ENCODE results near the gene NPR2.
A peak's percentile ranks its signal among the peaks of the same experiment; 100 is the strongest.

Gene NPR2

GRCh38 chr9:35791297-35791921, at the start of gene NPR2:
TSS of gene NPR2 (plus strand) at chr9:35791591. CDS start at chr9:35792409, 818 bp downstream.
- no peaks in the 10 kb centered on the region for H3K27me3 ChIP-seq
- H3K27ac ChIP-seq, result peak within 1 kb of the TSS; percentile 82 to 87
- peak; percentile 35 to 78 for DNase-seq
- no peaks in the 10 kb centered on the region for H3K36me3 ChIP-seq
- TF ChIP-seq, protein P1, sequence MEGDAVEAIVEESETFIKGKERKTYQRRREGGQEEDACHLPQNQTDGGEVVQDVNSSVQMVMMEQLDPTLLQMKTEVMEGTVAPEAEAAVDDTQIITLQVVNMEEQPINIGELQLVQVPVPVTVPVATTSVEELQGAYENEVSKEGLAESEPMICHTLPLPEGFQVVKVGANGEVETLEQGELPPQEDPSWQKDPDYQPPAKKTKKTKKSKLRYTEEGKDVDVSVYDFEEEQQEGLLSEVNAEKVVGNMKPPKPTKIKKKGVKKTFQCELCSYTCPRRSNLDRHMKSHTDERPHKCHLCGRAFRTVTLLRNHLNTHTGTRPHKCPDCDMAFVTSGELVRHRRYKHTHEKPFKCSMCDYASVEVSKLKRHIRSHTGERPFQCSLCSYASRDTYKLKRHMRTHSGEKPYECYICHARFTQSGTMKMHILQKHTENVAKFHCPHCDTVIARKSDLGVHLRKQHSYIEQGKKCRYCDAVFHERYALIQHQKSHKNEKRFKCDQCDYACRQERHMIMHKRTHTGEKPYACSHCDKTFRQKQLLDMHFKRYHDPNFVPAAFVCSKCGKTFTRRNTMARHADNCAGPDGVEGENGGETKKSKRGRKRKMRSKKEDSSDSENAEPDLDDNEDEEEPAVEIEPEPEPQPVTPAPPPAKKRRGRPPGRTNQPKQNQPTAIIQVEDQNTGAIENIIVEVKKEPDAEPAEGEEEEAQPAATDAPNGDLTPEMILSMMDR (IDR thresholded peaks at IDR 0.05), result no peak
- intact Hi-C loops (cut with DNase I; ENCODE audit: low total_unique reads), result loop anchor here (5.0 kb wide), 2 partner anchors 36 to 91 kb away; partner anchors contain the start of genes FAM221B and TMEM8B
- H3K9me3 ChIP-seq, result no peaks in the 10 kb centered on the region
- peaks cover 0 to 53% (median 36%) of the 10 kb centered on the region in 4 donors for H3K4me1 ChIP-seq
- peak within 1 kb of the TSS; percentile 60 to 61 for H3K4me3 ChIP-seq

GRCh38 chr9:35741740-35742139, 49.7 kb upstream of the NPR2 start:
- peaks cover 72 to 84% (median 78%) of the 10 kb centered on the region in 3 donors for H3K36me3 ChIP-seq
- intact Hi-C loops (cut with DNase I; ENCODE audit: low total_unique reads), result loop anchor here (10.0 kb wide), 1 partner anchor 73 kb away; the partner anchor contains the start of genes HINT2 and SPAG8
- no peaks in the 10 kb centered on the region for H3K27me3 ChIP-seq
- DNase-seq, result no peak
- TF ChIP-seq, protein P1 (IDR thresholded peaks at IDR 0.05), result no peak
- no peak overlapping the region for H3K27ac ChIP-seq
- no peak overlapping the region for H3K4me3 ChIP-seq
- peaks cover 0 to 28% (median 19%) of the 10 kb centered on the region in 4 donors for H3K4me1 ChIP-seq
- no peaks in the 10 kb centered on the region for H3K9me3 ChIP-seq

DNA sequence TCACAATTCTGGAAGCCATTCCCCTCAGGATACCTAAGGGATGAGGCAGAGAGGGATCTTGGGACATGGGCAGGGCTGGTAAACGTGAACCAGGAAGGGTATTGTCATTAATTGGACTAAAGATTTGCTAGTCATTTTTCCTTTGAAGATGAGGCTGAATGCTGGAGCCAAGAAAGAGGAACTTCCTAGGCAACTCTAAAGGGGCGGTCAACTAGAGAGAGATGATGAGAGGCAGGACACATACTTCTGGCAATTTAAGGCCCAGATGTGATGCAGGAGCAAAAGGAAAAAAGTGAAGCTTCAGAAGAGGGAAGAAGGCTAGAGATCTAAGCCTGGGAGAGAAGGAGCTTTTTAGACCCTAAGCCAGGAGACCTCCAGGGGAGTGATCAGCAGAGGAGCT, 47.9 kb upstream of the NPR2 start:
- no peak for DNase-seq
- Histone ChIP-seq H3K9me3 (no peaks in the 10 kb centered on the region), H3K4me3 (no peak overlapping the region), H3K27ac (no peak overlapping the region), H3K36me3 (peaks cover 55 to 67% (median 61%) of the 10 kb centered on the region in 3 donors), H3K27me3 (no peaks in the 10 kb centered on the region), H3K4me1 (peaks cover 0 to 45% (median 35%) of the 10 kb centered on the region in 4 donors)
- intact Hi-C loops (cut with DNase I; ENCODE audit: low total_unique reads), result loop anchor here (10.0 kb wide), 1 partner anchor 71 kb away; the partner anchor contains the start of genes HINT2 and SPAG8
- TF ChIP-seq, protein P1 (IDR thresholded peaks at IDR 0.05), result no peak

DNA sequence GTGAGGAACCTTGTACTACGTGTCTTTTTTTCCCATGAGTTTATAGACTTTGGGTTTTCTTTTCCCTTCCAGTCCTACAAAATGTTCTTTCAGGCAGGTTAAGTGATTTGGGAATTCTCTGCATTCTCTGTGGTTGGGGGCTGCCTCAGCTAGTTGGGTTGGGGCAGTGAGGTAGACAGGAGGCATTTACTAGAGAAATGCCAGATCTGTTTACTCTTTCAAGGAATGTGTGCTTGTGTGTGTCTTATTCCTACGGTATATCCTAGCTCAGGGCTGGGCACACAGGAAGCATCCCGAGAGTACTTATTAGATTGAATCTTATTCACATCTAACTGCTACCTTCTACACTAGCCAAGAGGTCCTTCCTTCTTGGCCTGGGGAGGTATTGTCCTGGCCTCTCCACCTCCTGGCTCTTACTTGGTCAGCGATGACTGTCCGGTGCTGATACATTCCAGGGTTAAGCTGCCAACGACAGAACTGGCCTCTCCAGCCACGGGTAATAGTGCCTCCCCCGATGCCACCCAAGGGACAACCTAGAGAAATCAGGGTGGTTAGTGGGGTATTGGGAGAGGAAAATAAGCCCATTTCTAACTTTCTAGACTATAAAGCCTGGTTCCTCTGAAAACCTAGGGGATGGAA, 47.4 kb upstream of the NPR2 start:
- no peaks in the 10 kb centered on the region for H3K27me3 ChIP-seq
- no peaks in the 10 kb centered on the region for H3K9me3 ChIP-seq
- intact Hi-C loops (cut with DNase I; ENCODE audit: low total_unique reads), result loop anchor here (10.0 kb wide), 1 partner anchor 71 kb away; the partner anchor contains the start of genes HINT2 and SPAG8
- H3K36me3 ChIP-seq, result peaks cover 49 to 62% (median 55%) of the 10 kb centered on the region in 3 donors
- H3K27ac ChIP-seq, result peak overlapping the region in 1 of 2 donors; percentile 27
- TF ChIP-seq, protein P1 (IDR thresholded peaks at IDR 0.05), result no peak
- H3K4me1 ChIP-seq, result peaks cover 0 to 45% (median 35%) of the 10 kb centered on the region in 4 donors
- DNase-seq, result no peak
- no peak overlapping the region for H3K4me3 ChIP-seq

DNA sequence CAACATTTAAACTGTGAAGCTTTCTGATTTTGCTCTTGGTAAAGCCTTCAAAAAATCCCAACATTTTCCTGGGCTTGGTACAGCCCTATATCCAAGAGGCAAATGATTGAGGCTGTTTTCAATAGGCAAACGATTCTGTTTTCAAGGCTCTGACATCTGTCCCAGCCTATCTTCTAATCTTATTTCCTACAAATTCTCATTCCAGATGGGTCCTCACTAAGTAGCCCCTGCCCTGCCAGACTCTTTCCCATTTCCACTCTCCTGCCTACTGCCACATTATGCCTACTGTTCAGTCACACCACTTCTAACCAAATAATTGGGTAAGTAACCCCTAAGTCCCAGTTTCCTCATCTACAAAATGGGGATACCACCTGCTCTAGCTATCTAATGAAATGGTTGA, 45.8 kb upstream of the NPR2 start:
- intact Hi-C loops (cut with DNase I; ENCODE audit: low total_unique reads), result loop anchor here (10.0 kb wide), 1 partner anchor 69 kb away; the partner anchor contains the start of genes HINT2 and SPAG8
- Histone ChIP-seq H3K27me3 (no peaks in the 10 kb centered on the region), H3K9me3 (no peaks in the 10 kb centered on the region), H3K4me3 (peak overlapping the region in 1 of 2 donors; percentile 62), H3K4me1 (peaks cover 0 to 55% (median 46%) of the 10 kb centered on the region in 4 donors), H3K36me3 (peaks cover 38 to 48% (median 40%) of the 10 kb centered on the region in 3 donors), H3K27ac (peak overlapping the region in 1 of 2 donors; percentile 10)
- DNase-seq, result no peak
- TF ChIP-seq, protein P1 (IDR thresholded peaks at IDR 0.05), result no peak
